NK-92 (cell line): Measurements from ENCODE around the gene SULT1C4.
"Not testable (repeated sequence)": the region's sequence is repeated elsewhere in the genome, so short reads cannot be mapped to it uniquely, and the experiment has no call there.

Source experiments
- DNase-seq: peaks from one replicate; lab custom pipeline; 2025; ENCODE audit not compliant: unreplicated experiment; lab: John Stamatoyannopoulos, UW

Gene SULT1C4

GRCh38 chr2:108412995-108413710, 35.4 kb downstream of the SULT1C4 start:
- no peak for DNase-seq

GRCh38 chr2:108413711-108414095, 35.9 kb downstream of the SULT1C4 start:
- no peak for DNase-seq

- DNase-seq: no peak
Measured at GRCh38 chr2:108414256-108414876, 36.6 kb downstream of the SULT1C4 start.

GRCh38 chr2:108414945-108415344, 37.2 kb downstream of the SULT1C4 start:
- DNase-seq: no peak

GRCh38 chr2:108417254-108417653, 39.5 kb downstream of the SULT1C4 start:
- DNase-seq: no peak

GRCh38 chr2:108418416-108418815, 40.7 kb downstream of the SULT1C4 start:
- no peak for DNase-seq

GRCh38 chr2:108423067-108423466, 45.3 kb downstream of the SULT1C4 start:
- DNase-seq: no peak

GRCh38 chr2:108423502-108424251, 45.9 kb downstream of the SULT1C4 start:
- no peak for DNase-seq

- no peak for DNase-seq
Measured at GRCh38 chr2:108428286-108429009, 50.7 kb downstream of the SULT1C4 start.

- not testable (repeated sequence) for DNase-seq
Measured at GRCh38 chr2:108435578-108435977, 57.8 kb downstream of the SULT1C4 start.

- DNase-seq: no peak
Measured at GRCh38 chr2:108436976-108437375, 59.2 kb downstream of the SULT1C4 start.
